OCI-LY1 (cell line): Measurements from ENCODE around the gene SYNE4.

Source experiments
- H2AFZ ChIP-seq: fragments of 200-600 bp; sonication (generic), shearing (Covaris generic); 2 replicates; pipeline ENCODE4 v1.6.0; 2014; ENCODE audit warnings: antibody characterized with exemption, mild to moderate bottlenecking, low read length
- H3F3A ChIP-seq: fragments of 200-600 bp; sonication (generic), shearing (Covaris generic); 2 replicates; pipeline ENCODE4 v1.6.0; 2014; ENCODE audit warnings: mild to moderate bottlenecking, antibody characterized with exemption, low read length, moderate library complexity; ENCODE audit not compliant: insufficient read depth
- H3K27ac ChIP-seq: fragments of 200-600 bp; sonication (generic); 2 replicates; pipeline ENCODE4 v1.5.1; 2014; ENCODE audit warnings: low read length, mixed run types, mild to moderate bottlenecking, low read depth; ENCODE audit not compliant: poor library complexity, severe bottlenecking
- H3K27me3 ChIP-seq: fragments of 200-600 bp; sonication (generic); 2 replicates; pipeline ENCODE4 v1.6.0; 2014; ENCODE audit warnings: antibody characterized with exemption, mild to moderate bottlenecking, low read length, moderate library complexity; ENCODE audit not compliant: insufficient read depth
- H3K36me3 ChIP-seq: fragments of 200-600 bp; sonication (generic); 2 replicates; pipeline ENCODE4 v1.6.1; 2014; ENCODE audit warnings: mild to moderate bottlenecking, antibody characterized with exemption, low read length, moderate library complexity, mixed read lengths; ENCODE audit not compliant: insufficient read depth
- H3K4me1 ChIP-seq: fragments of 200-600 bp; sonication (generic); 2 replicates; pipeline ENCODE4 v1.5.1; 2014; ENCODE audit warnings: mild to moderate bottlenecking, low read length, moderate library complexity; ENCODE audit not compliant: insufficient read depth, severe bottlenecking
- H3K4me2 ChIP-seq: fragments of 200-600 bp; sonication (generic), shearing (Covaris generic); 2 replicates; pipeline ENCODE4 v1.6.1; 2014; ENCODE audit warnings: low read length
- H3K4me3 ChIP-seq: fragments of 200-600 bp; sonication (generic); 2 replicates; pipeline ENCODE4 v1.5.1; 2014; ENCODE audit warnings: low read length, low read depth, mild to moderate bottlenecking, mixed read lengths; ENCODE audit not compliant: poor library complexity, severe bottlenecking
- H3K79me2 ChIP-seq: fragments of 200-600 bp; shearing (Covaris generic); 2 replicates; pipeline ENCODE4 v1.6.1; 2016; ENCODE audit warnings: mixed run types, low read length, mixed read lengths; ENCODE audit not compliant: insufficient read depth
- H3K9ac ChIP-seq: fragments of 200-600 bp; sonication (generic), shearing (Covaris generic); 2 replicates; pipeline ENCODE4 v1.6.1; 2014; ENCODE audit warnings: mild to moderate bottlenecking, low read length, mixed read lengths
- H3K9me2 ChIP-seq: fragments of 200-600 bp; sonication (generic), shearing (Covaris generic); 2 replicates; pipeline ENCODE4 v1.6.1; 2014; ENCODE audit warnings: low read depth, mild to moderate bottlenecking, low read length, mixed read lengths
- H3K9me3 ChIP-seq: fragments of 200-600 bp; shearing (Covaris generic); 2 replicates; pipeline ENCODE4 v1.6.1; 2014; ENCODE audit warnings: low read length, mixed read lengths
- H4K20me1 ChIP-seq: fragments of 200-600 bp; sonication (generic), shearing (Covaris generic); 2 replicates; pipeline ENCODE4 v1.6.0; 2016; ENCODE audit warnings: mild to moderate bottlenecking, low read length; ENCODE audit not compliant: insufficient read depth
- CTCF ChIP-seq: fragments of 200-600 bp; sonication (generic), shearing (Covaris generic); IDR thresholded peaks from 2 replicates; pipeline ENCODE4 v1.5.1; 2017; ENCODE audit warnings: mild to moderate bottlenecking, antibody characterized with exemption, low read length, moderate library complexity, mixed read lengths
- EZH2 ChIP-seq: fragments of 200-600 bp; sonication (generic), shearing (Covaris generic); IDR thresholded peaks from 2 replicates; pipeline ENCODE4 v1.8.0; 2017; ENCODE audit warnings: borderline replicate concordance, mixed run types, mild to moderate bottlenecking, antibody characterized with exemption, low read length, moderate library complexity, mixed read lengths

The SYNE4 gene

GRCh38 chr19:36049080-36049698 lies 40.6 kb upstream of the SYNE4 start:
- Histone ChIP-seq H4K20me1 (no peaks in the 10 kb centered on the region), H3K9me2 (no peaks in the 10 kb centered on the region), H3K4me2 (no peak overlapping the region), H3K36me3 (no peaks in the 10 kb centered on the region), H3K27ac (no peak overlapping the region), H3K27me3 (no peaks in the 10 kb centered on the region), H3F3A (peaks cover 4% of the 10 kb centered on the region; the same call in 1 of the 2 replicates), H3K4me1 (peaks cover 15% of the 10 kb centered on the region), H3K79me2 (no peaks in the 10 kb centered on the region), H3K9ac (no peak overlapping the region), H3K9me3 (no peaks in the 10 kb centered on the region), H3K4me3 (no peak overlapping the region), H2AFZ (no peak overlapping the region)
- TF ChIP-seq CTCF (no peak), EZH2 (no peak)

- H4K20me1 ChIP-seq: no peaks in the 10 kb centered on the region
- no peak overlapping the region for H3K9ac ChIP-seq
- no peak overlapping the region for H3K4me3 ChIP-seq
- H2AFZ ChIP-seq: no peak overlapping the region
- no peak overlapping the region for H3K27ac ChIP-seq
- no peaks in the 10 kb centered on the region for H3K36me3 ChIP-seq
- H3K4me2 ChIP-seq: no peak overlapping the region
- no peaks in the 10 kb centered on the region for H3K79me2 ChIP-seq
- no peaks in the 10 kb centered on the region for H3K9me3 ChIP-seq
- H3K9me2 ChIP-seq: no peaks in the 10 kb centered on the region
- H3K4me1 ChIP-seq: peaks cover 8% of the 10 kb centered on the region
- TF ChIP-seq EZH2 (no peak), CTCF (no peak)
- H3F3A ChIP-seq: no peaks in the 10 kb centered on the region
- H3K27me3 ChIP-seq: no peaks in the 10 kb centered on the region
Measured at GRCh38 chr19:36047835-36048234, 39.2 kb upstream of the SYNE4 start.

GRCh38 chr19:36046443-36047050 lies 37.9 kb upstream of the SYNE4 start:
- no peak for TF ChIP-seq EZH2
- no peak for TF ChIP-seq CTCF
- Histone ChIP-seq H3K27ac (no peak overlapping the region), H3K27me3 (no peaks in the 10 kb centered on the region), H3F3A (no peaks in the 10 kb centered on the region), H3K4me3 (no peak overlapping the region), H3K9ac (no peak overlapping the region), H3K9me2 (no peaks in the 10 kb centered on the region), H4K20me1 (no peaks in the 10 kb centered on the region), H3K9me3 (no peaks in the 10 kb centered on the region), H3K79me2 (no peaks in the 10 kb centered on the region), H3K36me3 (no peaks in the 10 kb centered on the region), H3K4me2 (no peak overlapping the region), H2AFZ (no peak overlapping the region), H3K4me1 (peaks cover 2% of the 10 kb centered on the region)
